D341Med (cell line): ENCODE results near the gene NAP1L4.

Experiments
- DNase-seq: peaks from one replicate; pipeline ENCODE4 v3.0.0; 2012; ENCODE audit warnings: low spot score

Gene NAP1L4

GRCh38 chr11:3010521-3011275 lies 18.6 kb upstream of the NAP1L4 start:
- DNase-seq = no peak

GRCh38 chr11:3010004-3010403 lies 17.9 kb upstream of the NAP1L4 start:
- DNase-seq = no peak

GRCh38 chr11:3009481-3009880 lies 17.4 kb upstream of the NAP1L4 start:
- no peak for DNase-seq

GRCh38 chr11:3008746-3009336 lies 16.7 kb upstream of the NAP1L4 start:
- no peak for DNase-seq

- no peak for DNase-seq
These were observed 15.4 kb upstream of the NAP1L4 start for GRCh38 chr11:3007404-3008010.

- DNase-seq = no peak
These were observed 14.6 kb upstream of the NAP1L4 start for GRCh38 chr11:3006505-3007260.

GRCh38 chr11:3004481-3004880 lies 12.4 kb upstream of the NAP1L4 start:
- DNase-seq = peak; percentile 6

- peak; percentile 8 for DNase-seq
These were observed 11.5 kb upstream of the NAP1L4 start for GRCh38 chr11:3003396-3004231.

- peak; percentile 6 for DNase-seq
These were observed 10.7 kb upstream of the NAP1L4 start for GRCh38 chr11:3002871-3003270.

GRCh38 chr11:3002351-3002861 lies 10.3 kb upstream of the NAP1L4 start:
- DNase-seq = peak; percentile 12

GRCh38 chr11:3001496-3001895 lies 9.4 kb upstream of the NAP1L4 start:
- no peak for DNase-seq

GRCh38 chr11:3000032-3000961 lies 8.2 kb upstream of the NAP1L4 start:
- peak; percentile 42 for DNase-seq

GRCh38 chr11:2999464-2999998 lies 7.4 kb upstream of the NAP1L4 start:
- no peak for DNase-seq

- no peak for DNase-seq
These were observed 6.1 kb upstream of the NAP1L4 start for GRCh38 chr11:2998073-2998850.

GRCh38 chr11:2997406-2997805 lies 5.3 kb upstream of the NAP1L4 start:
- no peak for DNase-seq

GRCh38 chr11:2996976-2997375 lies 4.8 kb upstream of the NAP1L4 start:
- DNase-seq = no peak

- DNase-seq = no peak
These were observed 3.9 kb upstream of the NAP1L4 start for GRCh38 chr11:2995893-2996554.

GRCh38 chr11:2995031-2995561 lies 3.0 kb upstream of the NAP1L4 start:
- no peak for DNase-seq

- no peak for DNase-seq
These were observed 2.2 kb upstream of the NAP1L4 start for GRCh38 chr11:2994336-2994730.
